Right renal cortex interstitium (tissue), 3 donors: ENCODE measurements around the gene RTL9. TPM values are rescaled to one million over a fixed set of nuclear protein-coding genes. Genes with fewer than 3 reads are reported as not detected.
"Not testable (repeated sequence)": the region's sequence is repeated elsewhere in the genome, so short reads cannot be mapped to it uniquely, and the experiment has no call there.

ENCODE experiments used
- DNase-seq, 3 donors: peaks; one replicate each; pipeline ENCODE4 v3.0.0-alpha.2; 2013; ENCODE audit warnings: low read depth in 3 of 3, low spot score in 2 of 3
- polyA plus RNA-seq, 3 donors: library from polyadenylated mRNA; unstranded; fragments of 120-200 nt; gene quantifications; one replicate each; pipeline ENCODE4 v1.2.1, GENCODE V29; 2013; ENCODE audit not compliant: insufficient read length in 3 of 3

The RTL9 gene
- polyA plus RNA-seq, 3 donors, result 0.18 to 0.35 (median 0.18) TPM

DNA sequence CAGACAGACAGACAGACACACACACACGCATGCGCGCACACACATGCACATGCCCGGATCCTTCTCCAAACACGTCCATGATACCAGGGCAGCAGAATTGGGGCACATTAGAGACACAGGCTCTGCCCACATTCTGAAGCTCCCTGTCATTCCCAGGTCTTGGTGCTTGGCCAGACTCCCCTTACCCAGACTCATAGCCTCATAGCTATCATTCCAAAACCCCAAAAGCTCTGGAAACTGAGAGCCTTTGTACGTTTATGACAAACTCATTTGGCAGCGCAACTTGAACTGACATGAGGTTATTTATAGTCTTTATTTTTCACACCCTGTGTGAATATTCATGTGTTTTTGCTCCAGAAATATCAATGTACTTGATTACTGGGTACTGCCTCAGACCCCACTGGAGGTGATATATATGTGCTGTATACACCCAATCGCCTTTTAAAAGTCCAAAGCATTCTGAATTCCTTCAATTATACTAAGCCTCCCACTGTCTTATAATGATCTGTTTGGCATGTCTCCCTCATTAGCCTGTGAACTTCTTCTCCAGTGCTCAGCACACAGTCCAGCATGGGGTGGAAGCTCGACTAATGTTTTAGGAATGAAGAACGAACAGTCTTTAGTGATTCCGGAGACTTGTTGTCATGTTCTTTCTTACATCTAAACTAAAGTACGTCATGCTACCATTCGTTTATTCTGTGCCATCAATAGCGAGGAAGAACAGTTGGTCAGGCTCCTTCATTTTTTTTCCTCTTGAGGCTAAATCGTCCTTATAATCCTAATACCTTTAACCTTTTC lies 45.0 kb downstream of the RTL9 start:
- DNase-seq, result no peak

DNA sequence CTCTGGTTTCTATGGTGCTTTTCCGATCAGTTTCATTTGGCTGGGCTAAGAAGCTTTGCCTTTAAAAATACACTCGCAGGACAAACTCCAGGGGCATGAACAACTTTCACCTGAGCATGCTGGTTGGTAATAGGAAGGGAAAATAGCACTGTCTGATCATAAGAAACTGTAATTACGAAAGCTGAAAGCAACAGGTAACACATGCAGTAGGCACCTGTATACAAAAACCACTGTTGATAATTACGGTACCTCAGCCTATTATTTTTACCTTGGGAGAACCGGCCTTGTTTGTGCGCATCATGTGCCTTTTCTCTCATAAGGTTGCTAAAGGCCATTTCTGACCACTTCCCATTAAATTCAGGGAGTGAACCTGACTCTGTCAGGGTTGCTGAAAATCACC lies 45.7 kb downstream of the RTL9 start:
- no peak for DNase-seq

DNA sequence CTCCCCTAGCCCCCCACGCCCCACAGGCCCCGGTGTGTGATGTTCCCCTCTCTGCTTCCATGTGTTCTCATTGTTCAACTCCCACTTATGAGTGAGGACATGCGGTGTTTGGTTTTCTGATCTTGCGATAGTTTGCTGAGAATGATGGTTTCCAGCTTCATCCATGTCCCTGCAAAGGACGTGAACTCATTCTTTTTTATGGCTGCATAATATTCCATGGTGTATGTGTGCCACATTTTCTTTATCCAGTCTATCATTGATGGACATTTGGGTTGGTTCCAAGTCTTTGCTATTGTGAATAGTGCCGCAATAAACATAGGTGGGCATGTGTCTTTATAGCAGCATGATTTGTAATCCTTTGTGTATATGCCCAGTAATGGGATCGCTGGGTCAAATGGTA lies 47.6 kb downstream of the RTL9 start:
- not testable (repeated sequence) for DNase-seq

DNA sequence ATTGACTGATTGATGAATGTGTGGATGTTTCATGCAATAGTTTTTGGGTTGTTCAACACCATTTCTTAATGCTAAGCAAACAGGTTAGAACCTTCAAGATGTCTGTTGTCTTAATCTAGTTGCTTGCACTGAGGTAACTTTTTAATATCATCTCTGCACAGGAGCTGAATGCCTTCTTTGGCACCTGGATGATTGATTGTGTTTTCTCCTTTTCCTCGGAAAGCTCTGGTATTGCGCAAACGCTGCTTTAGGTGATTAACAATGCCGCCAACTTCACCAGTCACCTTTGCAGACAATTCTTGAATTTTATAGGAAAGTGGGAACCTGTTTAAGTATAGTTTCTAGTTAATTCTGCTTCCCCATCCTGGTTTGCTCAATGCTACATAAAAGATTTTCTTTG lies 48.2 kb downstream of the RTL9 start:
- no peak for DNase-seq

DNA sequence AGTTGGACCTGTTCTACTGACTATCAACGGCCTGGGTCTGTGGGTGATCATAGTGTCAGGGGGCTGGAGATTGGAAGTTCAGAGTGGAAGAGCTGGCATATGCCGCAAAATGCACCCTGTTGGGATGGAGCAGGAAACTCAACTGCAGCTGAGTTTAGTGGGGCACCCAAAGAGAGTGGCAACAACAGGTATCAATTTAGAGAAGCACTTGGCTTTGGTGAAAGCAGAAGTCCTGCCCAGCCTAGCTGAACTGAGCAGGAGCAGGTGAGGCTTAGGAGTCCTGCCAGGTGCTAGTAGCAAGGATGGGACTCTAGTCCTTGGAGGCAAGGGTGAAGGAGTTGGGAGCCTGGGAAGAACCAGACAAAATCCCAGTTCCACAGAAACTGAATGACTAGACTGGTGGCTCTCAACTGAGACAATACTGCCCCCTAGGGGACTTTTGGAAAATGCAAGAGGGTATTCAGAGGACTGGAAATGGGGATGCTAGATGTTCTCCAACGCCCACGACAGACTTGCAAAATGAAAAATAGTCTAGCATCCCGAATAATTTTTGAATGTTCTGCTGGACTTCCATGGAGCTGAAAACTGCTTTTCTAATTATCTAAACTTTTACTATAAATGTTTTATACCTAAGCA lies 49.4 kb downstream of the RTL9 start:
- DNase-seq, result peak in 2 of 3 donors; percentile 34 to 41

Other genes starting within 250 kb of the RTL9 start
- 10 to 100 TPM; 18.8 to 19.6 (median 19.2) TPM for gene AMMECR1, start 40.8 kb upstream of the RTL9 start, polyA plus RNA-seq